PC-9 (cell line): Measurements from ENCODE around the gene RFX4. TPM values are rescaled to one million over a fixed set of nuclear protein-coding genes. Genes with fewer than 3 reads are reported as not detected.

Experiments used
- BruUV-seq: library from RNA; stranded (reverse); fragments of 400-500 nt; replicated peaks from 2 replicates; lab custom pipeline; 2021; lab: Mats Ljungman, UMichigan
- CTCF ChIA-PET: fragments of 300-600 bp; sonication (Branson Sonifier 250); formaldehyde crosslinking; loops from one replicate; lab custom pipeline; 2022; ENCODE audit warnings: antibody characterized with exemption; lab: Charles Lee
- POLR2A ChIA-PET: fragments of 300-600 bp; sonication (Branson Sonifier 250); formaldehyde crosslinking; loops from one replicate; lab custom pipeline; 2022; ENCODE audit warnings: antibody characterized with exemption; ENCODE audit not compliant: unreplicated experiment; lab: Charles Lee
- DNase-seq, 2 experiments: peaks; one replicate each; pipeline versions ENCODE4 v3.0.0 to v3.0.0-alpha.2; 2015 to 2022; ENCODE audit warnings: mixed read lengths in 1 of 2
- H2AFZ ChIP-seq: fragments of 200-600 bp; sonication (generic); 2 replicates; pipeline ENCODE4 v1.8.1; 2017; ENCODE audit warnings: antibody characterized with exemption
- H3F3A ChIP-seq: fragments of 200-600 bp; sonication (generic); 2 replicates; pipeline ENCODE4 v1.8.1; 2017; ENCODE audit warnings: antibody characterized with exemption, mild to moderate bottlenecking, low read depth; ENCODE audit not compliant: insufficient read depth
- H3K27ac ChIP-seq: fragments of 200-600 bp; sonication (generic); 2 replicates; pipeline ENCODE4 v1.6.1; 2016; ENCODE audit warnings: mixed run types
- H3K27me3 ChIP-seq: fragments of 200-600 bp; sonication (generic); 2 replicates; pipeline ENCODE4 v1.6.1; 2016; ENCODE audit warnings: low read depth, mixed run types; ENCODE audit not compliant: insufficient read depth
- H3K36me3 ChIP-seq: fragments of 200-600 bp; sonication (generic); 2 replicates; pipeline ENCODE4 v1.6.1; 2016; ENCODE audit warnings: low read depth, mixed run types
- H3K4me1 ChIP-seq: fragments of 200-600 bp; sonication (generic); replicated peaks from 2 replicates; pipeline ENCODE4 v1.6.1; 2016; ENCODE audit warnings: mixed run types; ENCODE audit not compliant: insufficient read depth
- H3K4me2 ChIP-seq: fragments of 200-600 bp; sonication (generic); 2 replicates; pipeline ENCODE4 v1.6.1; 2017; ENCODE audit warnings: mixed run types
- H3K4me3 ChIP-seq: fragments of 200-600 bp; sonication (generic); 2 replicates; pipeline ENCODE4 v1.6.1; 2016; ENCODE audit warnings: mixed run types
- H3K79me2 ChIP-seq: fragments of 200-600 bp; sonication (generic); 2 replicates; pipeline ENCODE4 v1.6.1; 2017; ENCODE audit warnings: low read depth, mixed run types
- H3K9me2 ChIP-seq: fragments of 200-600 bp; sonication (generic); 2 replicates; pipeline ENCODE4 v1.8.1; 2017; ENCODE audit warnings: mild to moderate bottlenecking; ENCODE audit not compliant: insufficient read depth
- H3K9me3 ChIP-seq: fragments of 200-600 bp; sonication (generic); 2 replicates; pipeline ENCODE4 v1.8.1; 2016; ENCODE audit warnings: low read depth; ENCODE audit not compliant: insufficient read depth
- H4K20me1 ChIP-seq: fragments of 200-600 bp; sonication (generic); 2 replicates; pipeline ENCODE4 v1.8.1; 2017; ENCODE audit not compliant: insufficient read depth
- EZH2 ChIP-seq: fragments of 200-600 bp; sonication (generic); IDR thresholded peaks from 2 replicates; pipeline ENCODE4 v1.8.0; 2017; ENCODE audit warnings: antibody characterized with exemption, low read depth
- intact Hi-C: fragments of 100-400 bp; cut with micrococcal nuclease; formaldehyde crosslinking; loops from one replicate; pipeline ENCODE4 v1.10.0; 2022; ENCODE audit not compliant: unreplicated experiment
- total RNA-seq: library from RNA; stranded (reverse); gene quantifications from 2 replicates; pipeline ENCODE4 v1.2.3, GENCODE V29; 2021
- TF ChIP-seq, protein P1 (sequence below): fragments of 200-600 bp; sonication (generic); conservative IDR thresholded peaks from 2 replicates; pipeline ENCODE4 v1.6.1; 2017; ENCODE audit warnings: mixed run types, antibody characterized with exemption, mild to moderate bottlenecking, moderate library complexity

Gene RFX4
- total RNA-seq, 1 experiment from 2014 or later, result not detected

DNA sequence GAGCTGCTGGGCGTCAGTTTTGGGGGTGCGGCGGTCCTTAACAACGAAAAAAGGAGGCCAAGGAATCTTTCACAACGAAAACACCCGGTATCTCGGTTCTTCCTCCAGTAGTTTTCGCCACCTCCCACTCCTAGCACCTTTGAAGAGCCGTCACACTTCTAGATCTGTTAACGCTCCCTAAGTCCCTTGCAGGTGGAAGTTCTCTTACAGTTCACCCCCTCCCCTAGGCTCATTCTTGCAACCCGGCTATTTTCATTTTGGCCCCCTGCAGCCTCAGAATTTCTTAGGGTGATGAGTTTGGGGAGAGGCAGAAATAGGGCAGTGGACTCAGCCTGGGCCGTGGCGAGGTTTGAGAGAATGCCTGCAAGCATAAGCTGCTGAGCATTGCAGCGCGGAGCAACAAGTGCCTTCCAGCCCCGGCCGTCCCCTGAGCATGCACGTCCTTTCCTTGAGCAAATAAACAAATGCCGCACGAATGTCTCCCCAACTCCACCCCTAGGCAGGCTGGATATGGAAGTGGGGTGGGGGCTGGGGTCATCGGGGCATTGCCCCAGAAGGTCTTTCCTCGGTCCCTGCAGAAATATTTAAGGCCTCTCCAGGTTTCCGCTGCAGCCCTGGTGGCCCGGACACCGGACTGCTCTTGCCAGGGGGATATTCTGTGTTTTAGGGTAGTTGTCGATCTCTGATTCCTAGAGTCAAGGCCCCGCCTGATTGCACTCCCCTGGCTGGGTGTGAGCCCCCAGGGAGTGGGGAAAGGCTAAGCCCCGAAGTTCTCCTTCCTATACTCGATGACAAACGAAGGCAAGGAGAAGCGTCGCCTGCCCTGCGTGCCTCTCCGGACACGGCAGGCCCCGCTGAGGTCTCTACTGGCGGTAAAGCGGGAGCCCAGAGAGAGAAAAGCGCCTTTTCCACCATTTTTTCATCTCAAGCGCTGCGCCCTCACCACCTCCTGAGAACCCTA, 1.6 kb downstream of the RFX4 start:
- intact Hi-C loops, result no loop called here
- peaks cover 65% of the 10 kb centered on the region for H3K27me3 ChIP-seq

DNA sequence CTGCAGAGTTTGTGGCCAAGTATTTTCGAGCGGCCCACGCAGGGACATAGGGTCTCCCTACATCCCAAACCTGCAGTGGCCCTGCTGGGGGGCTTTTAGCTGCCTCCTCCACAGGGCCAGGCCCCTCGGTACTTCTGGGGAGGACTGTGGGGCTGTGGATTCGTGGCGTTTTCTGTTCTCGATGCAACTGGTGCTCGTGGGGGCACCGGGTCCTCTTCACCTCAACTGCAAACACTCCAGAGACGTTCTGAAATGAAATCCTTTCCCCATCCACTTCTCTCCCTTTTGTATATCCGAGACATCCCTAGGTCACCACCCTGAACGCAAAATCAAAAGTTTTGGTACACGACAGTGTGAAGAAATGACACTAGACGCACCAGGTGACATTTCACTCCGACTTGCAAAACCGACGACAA, 2.3 kb downstream of the RFX4 start:
- intact Hi-C loops, result no loop called here
- H3K27me3 ChIP-seq, result peaks cover 73% of the 10 kb centered on the region
- DNase-seq, result no peak
- no peaks in the 10 kb centered on the region for H3K36me3 ChIP-seq
- no peaks in the 10 kb centered on the region for H3K79me2 ChIP-seq
- POLR2A ChIA-PET, result no interaction called here
- no peak overlapping the region for H3K4me3 ChIP-seq
- no peaks in the 10 kb centered on the region for H3K9me3 ChIP-seq
- H3K4me2 ChIP-seq, result no peak overlapping the region
- CTCF ChIA-PET, result no interaction called here
- H3K9me2 ChIP-seq, result no peaks in the 10 kb centered on the region
- no peaks in the 10 kb centered on the region for H3F3A ChIP-seq
- no peak overlapping the region for H3K27ac ChIP-seq
- no peaks in the 10 kb centered on the region for H3K4me1 ChIP-seq
- no peak for TF ChIP-seq EZH2
- TF ChIP-seq, protein P1, sequence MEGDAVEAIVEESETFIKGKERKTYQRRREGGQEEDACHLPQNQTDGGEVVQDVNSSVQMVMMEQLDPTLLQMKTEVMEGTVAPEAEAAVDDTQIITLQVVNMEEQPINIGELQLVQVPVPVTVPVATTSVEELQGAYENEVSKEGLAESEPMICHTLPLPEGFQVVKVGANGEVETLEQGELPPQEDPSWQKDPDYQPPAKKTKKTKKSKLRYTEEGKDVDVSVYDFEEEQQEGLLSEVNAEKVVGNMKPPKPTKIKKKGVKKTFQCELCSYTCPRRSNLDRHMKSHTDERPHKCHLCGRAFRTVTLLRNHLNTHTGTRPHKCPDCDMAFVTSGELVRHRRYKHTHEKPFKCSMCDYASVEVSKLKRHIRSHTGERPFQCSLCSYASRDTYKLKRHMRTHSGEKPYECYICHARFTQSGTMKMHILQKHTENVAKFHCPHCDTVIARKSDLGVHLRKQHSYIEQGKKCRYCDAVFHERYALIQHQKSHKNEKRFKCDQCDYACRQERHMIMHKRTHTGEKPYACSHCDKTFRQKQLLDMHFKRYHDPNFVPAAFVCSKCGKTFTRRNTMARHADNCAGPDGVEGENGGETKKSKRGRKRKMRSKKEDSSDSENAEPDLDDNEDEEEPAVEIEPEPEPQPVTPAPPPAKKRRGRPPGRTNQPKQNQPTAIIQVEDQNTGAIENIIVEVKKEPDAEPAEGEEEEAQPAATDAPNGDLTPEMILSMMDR, result no peak
- no TSS peak for BruUV-seq
- H2AFZ ChIP-seq, result no peak overlapping the region
- no peaks in the 10 kb centered on the region for H4K20me1 ChIP-seq

More for the DNA sequence above, 1.6 kb downstream of the RFX4 start:
- POLR2A ChIA-PET, result no interaction called here
- Histone ChIP-seq H3K27ac (no peak overlapping the region), H2AFZ (no peak overlapping the region), H4K20me1 (no peaks in the 10 kb centered on the region), H3K79me2 (no peaks in the 10 kb centered on the region), H3K9me2 (no peaks in the 10 kb centered on the region), H3K4me1 (no peaks in the 10 kb centered on the region), H3F3A (no peaks in the 10 kb centered on the region), H3K9me3 (no peaks in the 10 kb centered on the region), H3K4me3 (no peak overlapping the region), H3K4me2 (no peak overlapping the region), H3K36me3 (no peaks in the 10 kb centered on the region)
- no peak for TF ChIP-seq EZH2
- TF ChIP-seq, protein P1, result no peak
- CTCF ChIA-PET, result no interaction called here
- no peak for DNase-seq
- no TSS peak for BruUV-seq

DNA sequence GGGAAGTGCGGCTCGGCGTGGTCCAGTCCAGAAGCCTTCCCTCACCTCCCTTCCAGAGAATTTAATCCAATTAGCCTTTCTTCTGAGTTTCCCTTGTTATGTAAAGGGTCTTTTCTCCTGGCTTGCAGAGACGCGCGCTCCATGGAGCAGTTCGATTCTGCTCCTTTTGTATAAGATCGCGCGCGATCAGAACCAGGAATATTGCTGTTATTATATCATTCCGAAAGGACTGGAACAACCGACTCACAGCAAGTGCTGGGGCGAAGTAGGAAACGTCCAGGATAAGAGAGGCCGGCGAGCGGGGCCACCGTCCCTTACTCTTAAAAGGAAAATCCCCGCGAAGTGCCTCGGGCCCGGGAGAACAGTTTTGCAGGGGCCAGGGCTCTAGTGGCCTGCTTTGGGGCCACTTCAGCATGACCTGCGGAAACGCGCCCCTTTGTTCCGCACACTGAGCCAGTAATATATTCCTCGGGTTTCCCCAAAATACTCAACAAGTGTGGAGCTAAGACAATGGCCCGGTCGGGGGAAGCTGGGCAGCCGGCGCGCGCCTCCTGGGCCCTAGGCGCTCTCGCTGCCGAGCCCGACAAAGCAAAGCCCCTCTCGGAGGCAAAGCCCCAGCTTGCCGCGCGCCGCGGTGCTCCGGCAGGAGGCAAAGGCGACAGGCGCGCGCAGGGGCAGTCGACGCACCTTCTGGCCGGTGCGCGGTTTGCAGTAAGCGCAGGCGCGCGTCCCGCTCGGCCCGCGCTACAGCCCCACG, 2.9 kb downstream of the RFX4 start:
- Histone ChIP-seq H3K79me2 (no peaks in the 10 kb centered on the region), H2AFZ (no peak overlapping the region), H3K4me1 (no peaks in the 10 kb centered on the region), H3K9me2 (no peaks in the 10 kb centered on the region), H3K27ac (no peak overlapping the region), H3K27me3 (peaks cover 79% of the 10 kb centered on the region), H3K36me3 (no peaks in the 10 kb centered on the region), H4K20me1 (no peaks in the 10 kb centered on the region), H3K9me3 (no peaks in the 10 kb centered on the region), H3K4me2 (no peak overlapping the region), H3K4me3 (no peak overlapping the region), H3F3A (no peaks in the 10 kb centered on the region)
- no TSS peak for BruUV-seq
- POLR2A ChIA-PET, result no interaction called here
- DNase-seq, result no peak
- no peak for TF ChIP-seq EZH2
- TF ChIP-seq, protein P1, result no peak
- intact Hi-C loops, result no loop called here
- CTCF ChIA-PET, result no interaction called here
